Astrocyte (in vitro differentiated cells and primary cell): ENCODE data around the gene ZNF689.

Source experiments
- EZH2 ChIP-seq: IDR thresholded peaks from 2 replicates; pipeline ENCODE4 v1.6.1; 2012; ENCODE audit warnings: mild to moderate bottlenecking, low read length, inconsistent platforms; ENCODE audit not compliant: insufficient read depth
- TF ChIP-seq, protein P1 (sequence below): IDR thresholded peaks from 2 replicates; pipeline ENCODE4 v1.5.1; 2011; ENCODE audit warnings: low read depth, mild to moderate bottlenecking, inconsistent platforms, low read length, moderate library complexity; ENCODE audit not compliant: insufficient read depth

DNA sequence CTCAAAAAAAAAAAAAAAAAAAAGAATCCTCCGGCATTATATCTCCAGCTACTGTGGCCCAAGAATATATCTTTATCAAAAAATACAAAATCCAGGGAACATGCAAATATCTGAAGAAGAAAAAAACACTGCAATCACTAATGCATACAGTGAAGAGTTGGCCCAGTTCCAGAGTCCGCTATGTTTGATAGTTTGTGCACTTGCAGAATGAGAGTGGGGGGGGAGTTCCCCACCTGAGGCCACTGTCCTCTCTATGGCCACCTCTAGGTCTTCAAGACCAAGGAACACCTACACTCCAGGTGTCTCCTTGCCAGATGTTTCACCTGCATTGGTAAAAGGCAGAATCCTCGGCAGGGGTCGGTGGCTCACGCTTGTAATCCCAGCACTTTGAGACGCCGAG, 28.7 kb downstream of the ZNF689 start:
- TF ChIP-seq, protein P1, sequence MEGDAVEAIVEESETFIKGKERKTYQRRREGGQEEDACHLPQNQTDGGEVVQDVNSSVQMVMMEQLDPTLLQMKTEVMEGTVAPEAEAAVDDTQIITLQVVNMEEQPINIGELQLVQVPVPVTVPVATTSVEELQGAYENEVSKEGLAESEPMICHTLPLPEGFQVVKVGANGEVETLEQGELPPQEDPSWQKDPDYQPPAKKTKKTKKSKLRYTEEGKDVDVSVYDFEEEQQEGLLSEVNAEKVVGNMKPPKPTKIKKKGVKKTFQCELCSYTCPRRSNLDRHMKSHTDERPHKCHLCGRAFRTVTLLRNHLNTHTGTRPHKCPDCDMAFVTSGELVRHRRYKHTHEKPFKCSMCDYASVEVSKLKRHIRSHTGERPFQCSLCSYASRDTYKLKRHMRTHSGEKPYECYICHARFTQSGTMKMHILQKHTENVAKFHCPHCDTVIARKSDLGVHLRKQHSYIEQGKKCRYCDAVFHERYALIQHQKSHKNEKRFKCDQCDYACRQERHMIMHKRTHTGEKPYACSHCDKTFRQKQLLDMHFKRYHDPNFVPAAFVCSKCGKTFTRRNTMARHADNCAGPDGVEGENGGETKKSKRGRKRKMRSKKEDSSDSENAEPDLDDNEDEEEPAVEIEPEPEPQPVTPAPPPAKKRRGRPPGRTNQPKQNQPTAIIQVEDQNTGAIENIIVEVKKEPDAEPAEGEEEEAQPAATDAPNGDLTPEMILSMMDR, result no peak
- TF ChIP-seq EZH2, result no peak
